Upper lobe of left lung (tissue), 4 donors: ENCODE measurements around the gene MID1IP1.

Experiments used
- CTCF ChIP-seq, 6 experiments: fragments of 450-650 bp in 4 of 6; fragments of 200-600 bp in 2 of 6; sonication (generic) in 2 of 6; IDR thresholded peaks; one replicate each; pipeline ENCODE4 v1.5.1; 2016 to 2019; ENCODE audit warnings: antibody characterized with exemption in 6 of 6
- POLR2A ChIP-seq, 4 donors: fragments of 450-650 bp; IDR thresholded peaks; one replicate each; pipeline ENCODE4 v1.5.1; 2016 to 2017; ENCODE audit warnings: antibody characterized with exemption in 4 of 4, mild to moderate bottlenecking in 2 of 4

- no peak for TF ChIP-seq POLR2A (IDR thresholded peaks at IDR 0.05)
- TF ChIP-seq CTCF (IDR thresholded peaks at IDR 0.05), result no peak
These were observed 19.5 kb downstream of the MID1IP1 start for GRCh38 chrX:38820751-38821150.
